ENCODE data around the gene VPS37B.

The VPS37B gene

DNA sequence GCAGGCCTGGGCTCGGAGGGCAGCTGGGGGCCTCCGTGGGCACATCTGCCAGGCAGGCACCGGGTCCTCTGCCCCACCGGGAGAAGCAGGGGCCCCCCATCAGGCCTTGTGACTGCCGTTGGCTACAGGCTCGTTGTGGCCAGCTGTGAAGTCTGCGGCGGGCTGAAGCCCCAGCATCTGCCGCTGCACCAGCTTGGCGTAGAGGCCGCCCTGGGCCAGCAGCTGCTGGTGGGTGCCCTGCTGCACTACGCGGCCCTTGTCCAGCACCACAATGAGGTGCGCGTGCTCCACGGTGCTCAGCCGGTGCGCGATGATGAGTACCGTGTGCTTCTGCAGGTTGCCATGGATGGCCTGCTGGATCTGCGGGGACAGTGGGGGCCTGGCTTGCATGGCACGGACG is 33.9 kb upstream of the VPS37B start:
- no peaks in the 10 kb centered on the region for H3K36me3 ChIP-seq (ENCODE audit: insufficient read depth, low read length)
- no peaks in the 10 kb centered on the region for H3K9me2 ChIP-seq (ENCODE audit: low read depth, low read length)
- no peak overlapping the region for H2AFZ ChIP-seq (ENCODE audit: low read length)
- no peak for TF ChIP-seq EZH2 (IDR thresholded peaks at IDR 0.05; ENCODE audit: borderline replicate concordance, low read length)
- TF ChIP-seq, protein P1, sequence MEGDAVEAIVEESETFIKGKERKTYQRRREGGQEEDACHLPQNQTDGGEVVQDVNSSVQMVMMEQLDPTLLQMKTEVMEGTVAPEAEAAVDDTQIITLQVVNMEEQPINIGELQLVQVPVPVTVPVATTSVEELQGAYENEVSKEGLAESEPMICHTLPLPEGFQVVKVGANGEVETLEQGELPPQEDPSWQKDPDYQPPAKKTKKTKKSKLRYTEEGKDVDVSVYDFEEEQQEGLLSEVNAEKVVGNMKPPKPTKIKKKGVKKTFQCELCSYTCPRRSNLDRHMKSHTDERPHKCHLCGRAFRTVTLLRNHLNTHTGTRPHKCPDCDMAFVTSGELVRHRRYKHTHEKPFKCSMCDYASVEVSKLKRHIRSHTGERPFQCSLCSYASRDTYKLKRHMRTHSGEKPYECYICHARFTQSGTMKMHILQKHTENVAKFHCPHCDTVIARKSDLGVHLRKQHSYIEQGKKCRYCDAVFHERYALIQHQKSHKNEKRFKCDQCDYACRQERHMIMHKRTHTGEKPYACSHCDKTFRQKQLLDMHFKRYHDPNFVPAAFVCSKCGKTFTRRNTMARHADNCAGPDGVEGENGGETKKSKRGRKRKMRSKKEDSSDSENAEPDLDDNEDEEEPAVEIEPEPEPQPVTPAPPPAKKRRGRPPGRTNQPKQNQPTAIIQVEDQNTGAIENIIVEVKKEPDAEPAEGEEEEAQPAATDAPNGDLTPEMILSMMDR (IDR thresholded peaks at IDR 0.05; ENCODE audit: low read length) = no peak
- no peaks in the 10 kb centered on the region for H3K9me3 ChIP-seq (ENCODE audit: low read length)
- no peak overlapping the region for H3K4me2 ChIP-seq (ENCODE audit: low read length)
- H3K27me3 ChIP-seq (ENCODE audit: insufficient read depth, low read length) = 0 out of 2 replicates have a peak, but pooled peaks cover 4% of the 10 kb centered on the region
- H3K4me3 ChIP-seq (ENCODE audit: low read depth, low read length, poor library complexity, severe bottlenecking) = no peak overlapping the region
- no peaks in the 10 kb centered on the region for H4K20me1 ChIP-seq (ENCODE audit: insufficient read depth, low read length)
- H3F3A ChIP-seq (ENCODE audit: insufficient read depth, low read length) = no peaks in the 10 kb centered on the region
- no peaks in the 10 kb centered on the region for H3K4me1 ChIP-seq (ENCODE audit: insufficient read depth, low read length, severe bottlenecking)
- H3K79me2 ChIP-seq (ENCODE audit: insufficient read depth, low read length) = no peaks in the 10 kb centered on the region
- H3K27ac ChIP-seq (ENCODE audit: low read depth, low read length, poor library complexity, severe bottlenecking) = no peak overlapping the region
- no peak overlapping the region for H3K9ac ChIP-seq (ENCODE audit: low read length)

DNA sequence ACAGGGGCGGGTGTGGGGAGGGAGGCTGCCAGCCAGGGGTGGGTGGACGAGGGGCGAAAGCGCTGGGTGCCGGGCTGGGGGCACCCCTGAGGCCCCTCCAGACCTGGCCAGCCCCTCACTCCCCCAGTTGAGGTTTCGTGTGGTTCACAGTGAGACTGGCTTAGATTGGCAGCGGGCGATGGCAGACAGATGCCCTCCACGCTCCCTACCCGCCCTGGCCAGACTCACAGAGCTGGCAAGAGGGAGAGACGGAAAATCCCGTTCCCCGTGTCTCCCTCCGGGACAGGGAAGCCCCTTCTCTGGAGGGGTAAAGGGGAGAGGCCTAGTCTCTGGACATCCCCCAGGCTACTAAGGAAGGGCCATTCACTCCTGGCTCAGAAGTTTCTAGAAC is 33.2 kb upstream of the VPS37B start:
- Histone ChIP-seq H3K27me3 (ENCODE audit: insufficient read depth, low read length) (0 out of 2 replicates have a peak, but pooled peaks cover 4% of the 10 kb centered on the region), H3F3A (ENCODE audit: insufficient read depth, low read length) (no peaks in the 10 kb centered on the region), H3K36me3 (ENCODE audit: insufficient read depth, low read length) (no peaks in the 10 kb centered on the region), H3K9me2 (ENCODE audit: low read depth, low read length) (no peaks in the 10 kb centered on the region), H3K4me3 (ENCODE audit: low read depth, low read length, poor library complexity, severe bottlenecking) (no peak overlapping the region), H4K20me1 (ENCODE audit: insufficient read depth, low read length) (no peaks in the 10 kb centered on the region), H2AFZ (ENCODE audit: low read length) (no peak overlapping the region), H3K27ac (ENCODE audit: low read depth, low read length, poor library complexity, severe bottlenecking) (no peak overlapping the region), H3K4me1 (ENCODE audit: insufficient read depth, low read length, severe bottlenecking) (no peaks in the 10 kb centered on the region), H3K79me2 (ENCODE audit: insufficient read depth, low read length) (no peaks in the 10 kb centered on the region), H3K4me2 (ENCODE audit: low read length) (no peak overlapping the region), H3K9me3 (ENCODE audit: low read length) (no peaks in the 10 kb centered on the region), H3K9ac (ENCODE audit: low read length) (no peak overlapping the region)
- TF ChIP-seq, protein P1 (IDR thresholded peaks at IDR 0.05; ENCODE audit: low read length) = no peak
- no peak for TF ChIP-seq EZH2 (IDR thresholded peaks at IDR 0.05; ENCODE audit: borderline replicate concordance, low read length)

DNA sequence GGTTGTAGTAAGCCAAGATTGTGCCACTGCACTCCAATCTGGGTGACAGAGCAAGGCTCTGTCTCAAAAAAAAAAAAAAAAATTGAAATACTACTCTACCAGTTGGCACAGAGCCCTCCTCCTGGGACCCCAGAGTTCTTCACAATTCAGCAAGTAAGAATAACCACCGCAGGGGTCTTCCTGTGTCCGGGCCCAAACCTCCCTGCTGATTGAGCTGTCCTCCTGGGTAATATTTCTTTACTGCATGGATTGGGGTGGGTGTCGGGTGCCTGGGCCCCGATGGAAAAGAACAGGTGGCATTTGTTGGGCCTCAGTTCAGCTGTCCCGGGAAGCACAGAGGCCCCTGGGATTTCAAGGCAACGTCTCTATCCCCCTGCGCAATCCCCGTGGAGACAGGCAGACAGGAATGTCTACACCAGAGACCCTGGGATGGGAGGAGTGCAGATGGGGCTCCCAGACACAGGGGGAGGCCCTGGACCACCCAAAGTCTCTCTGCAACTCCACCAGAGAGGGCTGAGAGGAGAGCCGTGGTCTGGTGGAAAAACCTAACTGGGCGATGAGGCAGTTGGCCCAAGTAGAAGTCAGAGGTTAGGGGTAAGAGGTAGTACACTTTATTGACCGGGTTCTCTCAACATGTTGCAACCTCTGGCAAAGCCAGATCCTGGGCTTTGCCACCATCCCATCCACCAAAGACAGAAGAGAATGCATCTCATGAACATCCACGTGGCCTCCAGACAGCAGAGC is 32.7 kb upstream of the VPS37B start:
- no peaks in the 10 kb centered on the region for H3F3A ChIP-seq (ENCODE audit: insufficient read depth, low read length)
- no peak overlapping the region for H3K4me3 ChIP-seq (ENCODE audit: low read depth, low read length, poor library complexity, severe bottlenecking)
- H3K9me3 ChIP-seq (ENCODE audit: low read length) = no peaks in the 10 kb centered on the region
- no peak overlapping the region for H3K4me2 ChIP-seq (ENCODE audit: low read length)
- no peak overlapping the region for H3K9ac ChIP-seq (ENCODE audit: low read length)
- H3K36me3 ChIP-seq (ENCODE audit: insufficient read depth, low read length) = no peaks in the 10 kb centered on the region
- no peaks in the 10 kb centered on the region for H4K20me1 ChIP-seq (ENCODE audit: insufficient read depth, low read length)
- H2AFZ ChIP-seq (ENCODE audit: low read length) = no peak overlapping the region
- H3K9me2 ChIP-seq (ENCODE audit: low read depth, low read length) = no peaks in the 10 kb centered on the region
- TF ChIP-seq, protein P1 (IDR thresholded peaks at IDR 0.05; ENCODE audit: low read length) = no peak
- no peak for TF ChIP-seq EZH2 (IDR thresholded peaks at IDR 0.05; ENCODE audit: borderline replicate concordance, low read length)
- H3K27me3 ChIP-seq (ENCODE audit: insufficient read depth, low read length) = 0 out of 2 replicates have a peak, but pooled peaks cover 4% of the 10 kb centered on the region
- no peaks in the 10 kb centered on the region for H3K79me2 ChIP-seq (ENCODE audit: insufficient read depth, low read length)
- H3K4me1 ChIP-seq (ENCODE audit: insufficient read depth, low read length, severe bottlenecking) = no peaks in the 10 kb centered on the region
- no peak overlapping the region for H3K27ac ChIP-seq (ENCODE audit: low read depth, low read length, poor library complexity, severe bottlenecking)
